Measurements from ENCODE around the gene RSL24D1.
A peak's percentile ranks its signal among the peaks of the same experiment; 100 is the strongest.

Gene RSL24D1

GRCh38 chr15:55183679-55184078 lies 13.1 kb downstream of the RSL24D1 start:
- H4K12ac ChIP-seq (ENCODE audit: low read depth, low read length): no peak overlapping the region
- no peak overlapping the region for H3K18ac ChIP-seq (ENCODE audit: low read length)
- no peak overlapping the region for H2BK120ac ChIP-seq (ENCODE audit: insufficient read depth, low read length, poor library complexity)

GRCh38 chr15:55179141-55179540 lies 17.6 kb downstream of the RSL24D1 start:
- Histone ChIP-seq H2AK5ac (ENCODE audit: low read length) (no peak overlapping the region), H2BK12ac (ENCODE audit: low read length) (no peak overlapping the region), H4K8ac (ENCODE audit: low read depth, low read length) (no peak overlapping the region), H2AFZ (ENCODE audit: insufficient read depth, low read length, poor library complexity) (no peak overlapping the region), H3K36me3 (ENCODE audit: control insufficient read depth in 1 of 2, insufficient read depth in 2 of 2, low read length in 2 of 2) (peaks cover 4% of the 10 kb centered on the region in 2 experiments), H4K91ac (ENCODE audit: low read depth, low read length) (no peak overlapping the region), H3K9ac (ENCODE audit: low read length) (no peak overlapping the region), H2BK120ac (ENCODE audit: insufficient read depth, low read length, poor library complexity) (no peak overlapping the region), H4K12ac (ENCODE audit: low read depth, low read length) (no peak overlapping the region), H3K4me3 (ENCODE audit: low read depth, low read length) (no peak overlapping the region), H3K4me1 (ENCODE audit: control insufficient read depth in 1 of 2, insufficient read depth in 2 of 2, low read length in 2 of 2) (no peaks in the 10 kb centered on the region), H3K4me2 (ENCODE audit: low read length) (no peak overlapping the region), H3K18ac (ENCODE audit: low read length) (no peak overlapping the region), H3K23ac (ENCODE audit: low read length) (no peak overlapping the region), H3K14ac (ENCODE audit: low read length) (no peak overlapping the region), H3K27ac (ENCODE audit: low read depth, low read length) (no peak overlapping the region), H3K79me2 (ENCODE audit: control insufficient read depth, insufficient read depth, low read length, poor library complexity) (no peaks in the 10 kb centered on the region), H3K79me1 (ENCODE audit: low read length) (no peaks in the 10 kb centered on the region), H3K27me3 (ENCODE audit: insufficient read depth, low read length) (no peaks in the 10 kb centered on the region), H3K4ac (ENCODE audit: low read depth, low read length) (no peak overlapping the region), H3K9me3 (ENCODE audit: insufficient read depth, low read depth, low read length) (no peaks in the 10 kb centered on the region), H2BK5ac (ENCODE audit: low read depth, low read length, poor library complexity) (no peak overlapping the region)
- no peak for DNase-seq

More at GRCh38 chr15:55183679-55184078, 13.1 kb downstream of the RSL24D1 start:
- no peak overlapping the region for H3K4ac ChIP-seq (ENCODE audit: low read depth, low read length)
- H3K36me3 ChIP-seq (ENCODE audit: control insufficient read depth in 1 of 2, insufficient read depth in 2 of 2, low read length in 2 of 2): peaks cover 4 to 6% of the 10 kb centered on the region in 2 experiments
- DNase-seq: no peak
- H3K23ac ChIP-seq (ENCODE audit: low read length): no peak overlapping the region
- H3K27me3 ChIP-seq (ENCODE audit: insufficient read depth, low read length): no peaks in the 10 kb centered on the region
- no peak overlapping the region for H3K27ac ChIP-seq (ENCODE audit: low read depth, low read length)
- H4K8ac ChIP-seq (ENCODE audit: low read depth, low read length): no peak overlapping the region
- H3K9ac ChIP-seq (ENCODE audit: low read length): no peak overlapping the region
- H2BK12ac ChIP-seq (ENCODE audit: low read length): no peak overlapping the region
- H2AK5ac ChIP-seq (ENCODE audit: low read length): no peak overlapping the region
- no peaks in the 10 kb centered on the region for H3K79me1 ChIP-seq (ENCODE audit: low read length)
- no peak overlapping the region for H3K4me3 ChIP-seq (ENCODE audit: low read depth, low read length)
- no peaks in the 10 kb centered on the region for H3K4me1 ChIP-seq (ENCODE audit: control insufficient read depth in 1 of 2, insufficient read depth in 2 of 2, low read length in 2 of 2)
- H3K14ac ChIP-seq (ENCODE audit: low read length): no peak overlapping the region
- H3K9me3 ChIP-seq (ENCODE audit: insufficient read depth, low read depth, low read length): no peaks in the 10 kb centered on the region
- H3K79me2 ChIP-seq (ENCODE audit: control insufficient read depth, insufficient read depth, low read length, poor library complexity): no peaks in the 10 kb centered on the region
- H3K4me2 ChIP-seq (ENCODE audit: low read length): no peak overlapping the region
- H2BK5ac ChIP-seq (ENCODE audit: low read depth, low read length, poor library complexity): no peak overlapping the region
- no peak overlapping the region for H2AFZ ChIP-seq (ENCODE audit: insufficient read depth, low read length, poor library complexity)
- no peak overlapping the region for H4K91ac ChIP-seq (ENCODE audit: low read depth, low read length)
- no CpG with 5 or more reads among the region's 2 CpGs for WGBS (ENCODE audit: extremely low coverage, insufficient coverage, insufficient read length)

- H3K4ac ChIP-seq (ENCODE audit: low read depth, low read length): no peak overlapping the region
- no peak overlapping the region for H2BK120ac ChIP-seq (ENCODE audit: insufficient read depth, low read length, poor library complexity)
- H3K79me1 ChIP-seq (ENCODE audit: low read length): no peaks in the 10 kb centered on the region
- no peaks in the 10 kb centered on the region for H3K27me3 ChIP-seq (ENCODE audit: insufficient read depth, low read length)
- no peak overlapping the region for H3K18ac ChIP-seq (ENCODE audit: low read length)
- H2BK5ac ChIP-seq (ENCODE audit: low read depth, low read length, poor library complexity): no peak overlapping the region
- no peak overlapping the region for H3K14ac ChIP-seq (ENCODE audit: low read length)
- no peak overlapping the region for H4K91ac ChIP-seq (ENCODE audit: low read depth, low read length)
- no peak overlapping the region for H3K4me3 ChIP-seq (ENCODE audit: low read depth, low read length)
- WGBS (ENCODE audit: extremely low coverage, insufficient coverage, insufficient read length): no CpG with 5 or more reads among the region's 4 CpGs
- no peak overlapping the region for H2AK5ac ChIP-seq (ENCODE audit: low read length)
- H4K8ac ChIP-seq (ENCODE audit: low read depth, low read length): no peak overlapping the region
- no peak overlapping the region for H2AFZ ChIP-seq (ENCODE audit: insufficient read depth, low read length, poor library complexity)
- no peak overlapping the region for H3K23ac ChIP-seq (ENCODE audit: low read length)
- H3K79me2 ChIP-seq (ENCODE audit: control insufficient read depth, insufficient read depth, low read length, poor library complexity): no peaks in the 10 kb centered on the region
- no peaks in the 10 kb centered on the region for H3K4me1 ChIP-seq (ENCODE audit: control insufficient read depth in 1 of 2, insufficient read depth in 2 of 2, low read length in 2 of 2)
- H3K4me2 ChIP-seq (ENCODE audit: low read length): no peak overlapping the region
- no peaks in the 10 kb centered on the region for H3K36me3 ChIP-seq (ENCODE audit: control insufficient read depth in 1 of 2, insufficient read depth in 2 of 2, low read length in 2 of 2)
- H3K27ac ChIP-seq (ENCODE audit: low read depth, low read length): no peak overlapping the region
- DNase-seq: no peak
- no peak overlapping the region for H3K9ac ChIP-seq (ENCODE audit: low read length)
- H3K9me3 ChIP-seq (ENCODE audit: insufficient read depth, low read depth, low read length): no peaks in the 10 kb centered on the region
- H2BK12ac ChIP-seq (ENCODE audit: low read length): no peak overlapping the region
- H4K12ac ChIP-seq (ENCODE audit: low read depth, low read length): no peak overlapping the region
These were observed 26.4 kb downstream of the RSL24D1 start for GRCh38 chr15:55170361-55170760.

GRCh38 chr15:55168350-55168974 lies 28.3 kb downstream of the RSL24D1 start:
- no peak overlapping the region for H3K18ac ChIP-seq (ENCODE audit: low read length)
- H3K4ac ChIP-seq (ENCODE audit: low read depth, low read length): no peak overlapping the region
- DNase-seq: peak; percentile 39 to 61
- H3K9ac ChIP-seq (ENCODE audit: low read length): no peak overlapping the region
- no peaks in the 10 kb centered on the region for H3K9me3 ChIP-seq (ENCODE audit: insufficient read depth, low read depth, low read length)
- WGBS (ENCODE audit: extremely low coverage, insufficient coverage, insufficient read length): no CpG with 5 or more reads among the region's 11 CpGs
- H3K79me1 ChIP-seq (ENCODE audit: low read length): no peaks in the 10 kb centered on the region
- H3K27me3 ChIP-seq (ENCODE audit: insufficient read depth, low read length): no peaks in the 10 kb centered on the region
- H4K12ac ChIP-seq (ENCODE audit: low read depth, low read length): no peak overlapping the region
- no peak overlapping the region for H2AFZ ChIP-seq (ENCODE audit: insufficient read depth, low read length, poor library complexity)
- no peak overlapping the region for H2BK120ac ChIP-seq (ENCODE audit: insufficient read depth, low read length, poor library complexity)
- H3K79me2 ChIP-seq (ENCODE audit: control insufficient read depth, insufficient read depth, low read length, poor library complexity): no peaks in the 10 kb centered on the region
- H3K14ac ChIP-seq (ENCODE audit: low read length): no peak overlapping the region
- H2BK5ac ChIP-seq (ENCODE audit: low read depth, low read length, poor library complexity): no peak overlapping the region
- no peaks in the 10 kb centered on the region for H3K36me3 ChIP-seq (ENCODE audit: control insufficient read depth in 1 of 2, insufficient read depth in 2 of 2, low read length in 2 of 2)
- no peak overlapping the region for H4K8ac ChIP-seq (ENCODE audit: low read depth, low read length)
- no peak overlapping the region for H3K4me2 ChIP-seq (ENCODE audit: low read length)
- no peak overlapping the region for H2BK12ac ChIP-seq (ENCODE audit: low read length)
- no peak overlapping the region for H4K91ac ChIP-seq (ENCODE audit: low read depth, low read length)
- H3K27ac ChIP-seq (ENCODE audit: low read depth, low read length): no peak overlapping the region
- no peak overlapping the region for H3K23ac ChIP-seq (ENCODE audit: low read length)
- H2AK5ac ChIP-seq (ENCODE audit: low read length): no peak overlapping the region
- H3K4me3 ChIP-seq (ENCODE audit: low read depth, low read length): no peak overlapping the region
- H3K4me1 ChIP-seq (ENCODE audit: control insufficient read depth in 1 of 2, insufficient read depth in 2 of 2, low read length in 2 of 2): no peaks in the 10 kb centered on the region

Data from trophoblast cell (in vitro differentiated cells and primary cell).